SK-N-SH (cell line): ENCODE results near the gene PLCG1. TPM values are rescaled to one million over a fixed set of nuclear protein-coding genes. Genes with fewer than 3 reads are reported as not detected.

ENCODE experiments used
- CTCF ChIA-PET: fragments of 300-600, 350-600 bp; formaldehyde crosslinking; extraction: SDS; loops from one replicate; lab custom pipeline; 2021; lab: Yijun Ruan, JAX
- POLR2A ChIA-PET: fragments of 350-600 bp; sonication (Branson Sonifier 250); formaldehyde crosslinking; extraction: SDS; loops from one replicate; lab custom pipeline; 2020; ENCODE audit warnings: antibody characterized with exemption, inconsistent platforms; lab: Yijun Ruan, JAX
- DNase-seq: peaks from one replicate; pipeline ENCODE4 v3.0.0; 2012
- H2AFZ ChIP-seq: fragments of 200-600 bp; sonication (generic); 2 replicates; pipeline ENCODE4 v1.8.1; 2016; ENCODE audit warnings: antibody characterized with exemption, mild to moderate bottlenecking, low read depth
- H3F3A ChIP-seq: fragments of 200-600 bp; sonication (generic); replicated peaks from 2 replicates; pipeline ENCODE3; 2016; ENCODE audit warnings: antibody characterized with exemption, mild to moderate bottlenecking; ENCODE audit not compliant: insufficient read depth
- H3K27ac ChIP-seq, 2 experiments: fragments of 200-500 bp in 1 of 2; fragments of 200-600 bp in 1 of 2; sonication (Bioruptor generic) in 1 of 2; sonication (generic), shearing (Covaris generic) in 1 of 2; 2 replicates each; pipeline versions ENCODE4 v1.5.1 to v1.6.1; 2014 to 2016; ENCODE audit warnings: low read depth in 2 of 2, inconsistent platforms in 1 of 2, low read length in 1 of 2, mild to moderate bottlenecking in 1 of 2, mixed read lengths in 1 of 2
- H3K27me3 ChIP-seq: fragments of 200-600 bp; sonication (generic), shearing (Covaris generic); 2 replicates; pipeline ENCODE4 v1.6.1; 2016; ENCODE audit warnings: mixed run types; ENCODE audit not compliant: insufficient read depth
- H3K36me3 ChIP-seq, 2 experiments: fragments of 200-500 bp in 1 of 2; fragments of 200-600 bp in 1 of 2; sonication (Bioruptor generic) in 1 of 2; sonication (generic) in 1 of 2; replicated peaks in 1 of 2; 2 replicates each; pipeline versions ENCODE3 to v1.5.1; 2014 to 2016; ENCODE audit warnings: low read length in 1 of 2, mild to moderate bottlenecking in 1 of 2; ENCODE audit not compliant: insufficient read depth in 2 of 2, control insufficient read depth in 1 of 2
- H3K4me1 ChIP-seq, 2 experiments: fragments of 200-500 bp in 1 of 2; fragments of 200-600 bp in 1 of 2; sonication (Bioruptor generic) in 1 of 2; sonication (generic), shearing (Covaris generic) in 1 of 2; 2 replicates each; pipeline versions ENCODE4 v1.5.1 to v1.6.1; 2014 to 2016; ENCODE audit warnings: low read depth in 1 of 2, low read length in 1 of 2, mixed run types in 1 of 2; ENCODE audit not compliant: insufficient read depth in 2 of 2, control insufficient read depth in 1 of 2
- H3K4me2 ChIP-seq: fragments of 200-600 bp; sonication (generic), shearing (Covaris generic); 2 replicates; pipeline ENCODE4 v1.6.1; 2017; ENCODE audit warnings: mixed run types
- H3K4me3 ChIP-seq, 2 experiments: fragments of 200-500 bp in 1 of 2; fragments of 200-600 bp in 1 of 2; sonication (Bioruptor generic) in 1 of 2; sonication (generic), shearing (Covaris generic) in 1 of 2; 2 replicates each; pipeline versions ENCODE4 v1.5.1 to v1.8.1; 2014 to 2016; ENCODE audit warnings: low read depth in 2 of 2, inconsistent platforms in 1 of 2, low read length in 1 of 2, mild to moderate bottlenecking in 1 of 2, mixed read lengths in 1 of 2, moderate library complexity in 1 of 2
- H3K79me2 ChIP-seq: fragments of 200-600 bp; sonication (generic); 2 replicates; pipeline ENCODE4 v1.8.1; 2017; ENCODE audit warnings: mild to moderate bottlenecking; ENCODE audit not compliant: insufficient read depth
- H3K9ac ChIP-seq: fragments of 200-600 bp; sonication (generic); 2 replicates; pipeline ENCODE4 v1.6.1; 2017; ENCODE audit warnings: mixed run types
- H3K9me2 ChIP-seq: fragments of 200-600 bp; sonication (generic); 2 replicates; pipeline ENCODE4 v1.6.1; 2017; ENCODE audit warnings: mixed run types
- H3K9me3 ChIP-seq: fragments of 200-600 bp; sonication (generic); 2 replicates; pipeline ENCODE4 v1.6.1; 2017; ENCODE audit warnings: mixed run types, mild to moderate bottlenecking, moderate library complexity
- H4K20me1 ChIP-seq: fragments of 200-600 bp; sonication (generic); 2 replicates; pipeline ENCODE4 v1.6.1; 2017; ENCODE audit warnings: mild to moderate bottlenecking, mixed run types; ENCODE audit not compliant: insufficient read depth
- ELF1 ChIP-seq: IDR thresholded peaks from 2 replicates; pipeline ENCODE4 v1.4.0; 2012
- EP300 ChIP-seq, 2 experiments: IDR thresholded peaks; 2 replicates each; pipeline versions ENCODE4 v1.4.0 to v1.6.1; 2012; ENCODE audit warnings: borderline replicate concordance in 1 of 2, low read depth in 1 of 2, low read length in 1 of 2
- EZH2phosphoT487 ChIP-seq: fragments of 200-600 bp; sonication (generic); IDR thresholded peaks from 2 replicates; pipeline ENCODE4 v1.6.1; 2017; ENCODE audit warnings: low read depth, mixed run types, mild to moderate bottlenecking, antibody characterized with exemption, moderate library complexity, borderline replicate concordance
- FOSL2 ChIP-seq: IDR thresholded peaks from 2 replicates; pipeline ENCODE4 v1.4.0; 2012; ENCODE audit warnings: low read depth, mild to moderate bottlenecking, moderate library complexity, borderline replicate concordance
- FOXJ3 ChIP-seq: sonication (generic); formaldehyde crosslinking; IDR thresholded peaks from 2 replicates; pipeline ENCODE4 v1.5.1; 2020; ENCODE audit warnings: mild to moderate bottlenecking, missing genetic modification reagents
- FOXM1 ChIP-seq: IDR thresholded peaks from 2 replicates; pipeline ENCODE4 v1.4.0; 2012; ENCODE audit warnings: low read depth, mild to moderate bottlenecking
- GABPA ChIP-seq: IDR thresholded peaks from 2 replicates; pipeline ENCODE4 v1.4.0; 2012; ENCODE audit warnings: low read depth, mild to moderate bottlenecking
- GATA2 ChIP-seq: sonication (generic); formaldehyde crosslinking; IDR thresholded peaks from 2 replicates; pipeline ENCODE4 v1.5.0; 2020; ENCODE audit warnings: mild to moderate bottlenecking, missing genetic modification reagents
- JUND ChIP-seq: IDR thresholded peaks from 2 replicates; pipeline ENCODE4 v1.4.0; 2012
- MEF2A ChIP-seq: IDR thresholded peaks from 2 replicates; pipeline ENCODE4 v1.4.0; 2012; ENCODE audit warnings: low read depth, borderline replicate concordance
- MXI1 ChIP-seq: IDR thresholded peaks from 2 replicates; pipeline ENCODE4 v1.6.1; 2012; ENCODE audit warnings: mild to moderate bottlenecking, low read depth, low read length, improper control_type of control experiment
- NRF1 ChIP-seq: IDR thresholded peaks from 2 replicates; pipeline ENCODE4 v1.6.1; 2012; ENCODE audit warnings: low read depth, mild to moderate bottlenecking, low read length
- RAD21 ChIP-seq: IDR thresholded peaks from 2 replicates; pipeline ENCODE4 v1.6.1; 2012; ENCODE audit warnings: mild to moderate bottlenecking, low read length
- RCOR1 ChIP-seq: fragments of 150-350 bp; IDR thresholded peaks from 2 replicates; pipeline ENCODE4 v1.6.1; 2017; ENCODE audit warnings: antibody characterized with exemption, low read length
- RFX5 ChIP-seq: IDR thresholded peaks from 2 replicates; pipeline ENCODE4 v1.6.1; 2012; ENCODE audit warnings: mild to moderate bottlenecking, improper control_type of control experiment, low read length
- SIN3A ChIP-seq: IDR thresholded peaks from 2 replicates; pipeline ENCODE4 v1.6.1; 2012; ENCODE audit warnings: low read depth, mild to moderate bottlenecking, low read length, moderate library complexity, borderline replicate concordance
- TAF1 ChIP-seq: IDR thresholded peaks from 2 replicates; pipeline ENCODE4 v1.6.1; 2012; ENCODE audit warnings: low read depth, mild to moderate bottlenecking, low read length, moderate library complexity, borderline replicate concordance
- TEAD4 ChIP-seq: IDR thresholded peaks from 2 replicates; pipeline ENCODE4 v1.4.0; 2012; ENCODE audit warnings: mild to moderate bottlenecking, borderline replicate concordance; ENCODE audit not compliant: insufficient read depth
- YY1 ChIP-seq: IDR thresholded peaks from 2 replicates; pipeline ENCODE4 v1.4.0; 2012; ENCODE audit warnings: low read depth, mild to moderate bottlenecking
- WGBS: methylation state at CpG from one replicate; pipeline ENCODE4 v1.1.6; 2017; ENCODE audit warnings: low lambda C conversion rate; 5-methylcytosine and 5-hydroxymethylcytosine counted together
- polyA plus RNA-seq, 3 experiments: library from polyadenylated mRNA; depleted of rRNA; stranded (reverse); fragments of >200 nt; gene quantifications; 2 replicates each; pipeline ENCODE4 v1.2.3, GENCODE V29; 2012
- TF ChIP-seq, protein P1 (sequence below): fragments of 150-350 bp; IDR thresholded peaks from 2 replicates; pipeline ENCODE4 v1.6.1; 2016; ENCODE audit warnings: mild to moderate bottlenecking, low read depth, low read length
- TF ChIP-seq, protein P2 (sequence below): fragments of 150-350 bp; IDR thresholded peaks from 2 replicates; pipeline ENCODE4 v1.6.1; 2017; ENCODE audit warnings: antibody characterized with exemption, low read length, low read depth, borderline replicate concordance
- TF ChIP-seq, protein P3 (sequence below): IDR thresholded peaks from 2 replicates; pipeline ENCODE4 v1.4.0; 2012; ENCODE audit warnings: low read depth, borderline replicate concordance
- TF ChIP-seq, protein P4 (sequence below): IDR thresholded peaks from 2 replicates; pipeline ENCODE4 v1.4.0; 2012; ENCODE audit warnings: low read depth, borderline replicate concordance

Gene PLCG1
- polyA plus RNA-seq, 1 of the 3 experiments (the other 2 are of a cell fraction): 81.4 TPM

DNA sequence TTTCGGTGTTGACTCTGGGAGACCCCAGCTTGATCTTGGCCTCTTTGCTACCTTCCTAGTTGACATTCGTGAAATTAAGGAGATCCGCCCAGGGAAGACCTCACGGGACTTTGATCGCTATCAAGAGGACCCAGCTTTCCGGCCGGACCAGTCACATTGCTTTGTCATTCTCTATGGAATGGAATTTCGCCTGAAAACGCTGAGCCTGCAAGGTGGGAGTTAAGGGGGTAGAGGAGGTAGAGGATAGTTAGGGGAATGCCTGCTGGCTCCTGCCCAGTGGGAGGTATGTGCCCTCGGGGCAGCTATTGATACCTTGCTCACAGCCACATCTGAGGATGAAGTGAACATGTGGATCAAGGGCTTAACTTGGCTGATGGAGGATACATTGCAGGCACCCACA is 22.2 kb downstream of the PLCG1 start:
- POLR2A ChIA-PET: no interaction called here
- H4K20me1 ChIP-seq: peaks cover 62% of the 10 kb centered on the region
- DNase-seq: no peak
- peaks cover 63% of the 10 kb centered on the region for H3K79me2 ChIP-seq
- peaks cover 15 to 39% of the 10 kb centered on the region in 2 experiments for H3K36me3 ChIP-seq
- no peak overlapping the region for H3K9ac ChIP-seq
- CTCF ChIA-PET: interaction anchor here (2.8 to 9.8 kb wide), 2 partner anchors 12 to 196 kb away, joined by 7 to 67 read pairs; no protein-coding TSS in a partner anchor
- H3K27ac ChIP-seq: no peak overlapping the region
- no peak overlapping the region for H3K4me2 ChIP-seq
- H3K4me1 ChIP-seq: peaks cover 0 to 17% of the 10 kb centered on the region in 2 experiments; a peak in 1 of 4 replicates
- no peaks in the 10 kb centered on the region for H3K27me3 ChIP-seq
- H3K9me2 ChIP-seq: no peaks in the 10 kb centered on the region
- H3K4me3 ChIP-seq: no peak overlapping the region
- H2AFZ ChIP-seq: no peak overlapping the region
- WGBS: 97% methylated on average over 9 of the region's 10 CpGs
- TF ChIP-seq, protein P1, sequence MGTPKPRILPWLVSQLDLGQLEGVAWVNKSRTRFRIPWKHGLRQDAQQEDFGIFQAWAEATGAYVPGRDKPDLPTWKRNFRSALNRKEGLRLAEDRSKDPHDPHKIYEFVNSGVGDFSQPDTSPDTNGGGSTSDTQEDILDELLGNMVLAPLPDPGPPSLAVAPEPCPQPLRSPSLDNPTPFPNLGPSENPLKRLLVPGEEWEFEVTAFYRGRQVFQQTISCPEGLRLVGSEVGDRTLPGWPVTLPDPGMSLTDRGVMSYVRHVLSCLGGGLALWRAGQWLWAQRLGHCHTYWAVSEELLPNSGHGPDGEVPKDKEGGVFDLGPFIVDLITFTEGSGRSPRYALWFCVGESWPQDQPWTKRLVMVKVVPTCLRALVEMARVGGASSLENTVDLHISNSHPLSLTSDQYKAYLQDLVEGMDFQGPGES: no peak
- TF ChIP-seq SIN3A (no peak), NRF1 (no peak), MXI1 (no peak), RCOR1 (no peak), FOXM1 (no peak), FOSL2 (no peak), GATA2 (CRISPR knock-in tag) (no peak), TAF1 (no peak), ELF1 (no peak), EP300 (IDR thresholded peaks at IDR 0.05; ENCODE audit: borderline replicate concordance in 1 of 2, low read depth in 1 of 2, low read length in 1 of 2) (no peak), GABPA (no peak), MEF2A (no peak), JUND (no peak), TEAD4 (no peak)
- TF ChIP-seq, protein P2, sequence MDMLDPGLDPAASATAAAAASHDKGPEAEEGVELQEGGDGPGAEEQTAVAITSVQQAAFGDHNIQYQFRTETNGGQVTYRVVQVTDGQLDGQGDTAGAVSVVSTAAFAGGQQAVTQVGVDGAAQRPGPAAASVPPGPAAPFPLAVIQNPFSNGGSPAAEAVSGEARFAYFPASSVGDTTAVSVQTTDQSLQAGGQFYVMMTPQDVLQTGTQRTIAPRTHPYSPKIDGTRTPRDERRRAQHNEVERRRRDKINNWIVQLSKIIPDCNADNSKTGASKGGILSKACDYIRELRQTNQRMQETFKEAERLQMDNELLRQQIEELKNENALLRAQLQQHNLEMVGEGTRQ: no peak
- TF ChIP-seq, all 33 proteins: peak for 0
- Histone ChIP-seq H3F3A (no peaks in the 10 kb centered on the region), H3K9me3 (no peaks in the 10 kb centered on the region)

DNA sequence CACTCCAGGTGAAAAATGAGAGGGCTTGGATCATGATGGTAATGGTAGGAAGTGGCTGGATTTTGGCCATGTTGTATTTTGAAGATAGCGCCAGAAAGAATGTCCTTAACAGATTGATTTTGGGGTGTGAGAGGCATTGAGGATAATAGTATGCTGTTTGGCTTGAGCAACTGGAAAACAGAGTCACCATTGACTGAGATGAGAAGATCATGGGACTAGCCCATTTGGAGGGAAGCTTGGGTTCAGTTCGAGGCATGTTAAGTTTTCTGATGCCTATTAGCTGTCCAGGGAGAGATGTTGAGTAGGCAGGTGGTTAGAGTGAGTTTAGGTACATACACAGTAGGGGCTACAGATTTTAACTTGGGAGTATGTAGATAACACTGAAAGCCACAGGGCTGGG is 23.3 kb downstream of the PLCG1 start:
- ChIA-PET CTCF (interaction anchor here (0.9 to 9.8 kb wide), 4 partner anchors 11 to 197 kb away, joined by 3 to 67 read pairs (median 5); no protein-coding TSS in a partner anchor), POLR2A (no interaction called here)
- 98% methylated on average over 2 of the region's 2 CpGs for WGBS
- Histone ChIP-seq H3K4me1 (peaks cover 0 to 6% of the 10 kb centered on the region in 2 experiments; a peak in 1 of 4 replicates), H3K27me3 (no peaks in the 10 kb centered on the region), H4K20me1 (peaks cover 51% of the 10 kb centered on the region), H3K9me2 (no peaks in the 10 kb centered on the region), H2AFZ (no peak overlapping the region), H3K27ac (no peak overlapping the region), H3F3A (no peaks in the 10 kb centered on the region), H3K36me3 (peaks cover 24 to 50% of the 10 kb centered on the region in 2 experiments), H3K79me2 (peaks cover 52% of the 10 kb centered on the region), H3K9ac (no peak overlapping the region), H3K9me3 (no peaks in the 10 kb centered on the region), H3K4me2 (no peak overlapping the region), H3K4me3 (no peak overlapping the region)
- DNase-seq: no peak
- TF ChIP-seq RCOR1 (no peak), TAF1 (no peak), MEF2A (no peak), ELF1 (no peak), RAD21 (no peak), EZH2phosphoT487 (no peak), GABPA (no peak), TEAD4 (no peak), MXI1 (no peak), RFX5 (no peak), FOXM1 (no peak), FOSL2 (no peak), GATA2 (CRISPR knock-in tag) (no peak), FOXJ3 (no peak), SIN3A (no peak), YY1 (no peak), JUND (no peak)
- TF ChIP-seq, protein P3, sequence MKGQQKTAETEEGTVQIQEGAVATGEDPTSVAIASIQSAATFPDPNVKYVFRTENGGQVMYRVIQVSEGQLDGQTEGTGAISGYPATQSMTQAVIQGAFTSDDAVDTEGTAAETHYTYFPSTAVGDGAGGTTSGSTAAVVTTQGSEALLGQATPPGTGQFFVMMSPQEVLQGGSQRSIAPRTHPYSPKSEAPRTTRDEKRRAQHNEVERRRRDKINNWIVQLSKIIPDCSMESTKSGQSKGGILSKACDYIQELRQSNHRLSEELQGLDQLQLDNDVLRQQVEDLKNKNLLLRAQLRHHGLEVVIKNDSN: no peak
- TF ChIP-seq, protein P4, sequence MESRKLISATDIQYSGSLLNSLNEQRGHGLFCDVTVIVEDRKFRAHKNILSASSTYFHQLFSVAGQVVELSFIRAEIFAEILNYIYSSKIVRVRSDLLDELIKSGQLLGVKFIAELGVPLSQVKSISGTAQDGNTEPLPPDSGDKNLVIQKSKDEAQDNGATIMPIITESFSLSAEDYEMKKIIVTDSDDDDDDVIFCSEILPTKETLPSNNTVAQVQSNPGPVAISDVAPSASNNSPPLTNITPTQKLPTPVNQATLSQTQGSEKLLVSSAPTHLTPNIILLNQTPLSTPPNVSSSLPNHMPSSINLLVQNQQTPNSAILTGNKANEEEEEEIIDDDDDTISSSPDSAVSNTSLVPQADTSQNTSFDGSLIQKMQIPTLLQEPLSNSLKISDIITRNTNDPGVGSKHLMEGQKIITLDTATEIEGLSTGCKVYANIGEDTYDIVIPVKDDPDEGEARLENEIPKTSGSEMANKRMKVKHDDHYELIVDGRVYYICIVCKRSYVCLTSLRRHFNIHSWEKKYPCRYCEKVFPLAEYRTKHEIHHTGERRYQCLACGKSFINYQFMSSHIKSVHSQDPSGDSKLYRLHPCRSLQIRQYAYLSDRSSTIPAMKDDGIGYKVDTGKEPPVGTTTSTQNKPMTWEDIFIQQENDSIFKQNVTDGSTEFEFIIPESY: no peak
